IMR-90 (cell line): ENCODE data around the gene ANKRD34B. TPM values are rescaled to one million over a fixed set of nuclear protein-coding genes. Genes with fewer than 3 reads are reported as not detected.

Experiments
- ATAC-seq: fragments of 200-7000 bp; cut with Tn5 transposase; 2 replicates; pipeline ENCODE4 v1.9.1; 2020; ENCODE audit warnings: low read depth, mild to moderate bottlenecking, moderate library complexity
- BruUV-seq: library from RNA; stranded (reverse); fragments of 400-500 nt; replicated peaks from 2 replicates; lab custom pipeline; 2021; lab: Mats Ljungman, UMichigan
- CTCF ChIA-PET: fragments of 300-600 bp; formaldehyde crosslinking; extraction: SDS; loops from one replicate; lab custom pipeline; 2021; ENCODE audit warnings: antibody characterized with exemption; lab: Yijun Ruan, JAX
- POLR2A ChIA-PET: fragments of 300-600 bp; sonication (Branson Sonifier 250); formaldehyde crosslinking; loops from one replicate; lab custom pipeline; 2022; ENCODE audit warnings: antibody characterized with exemption; ENCODE audit not compliant: unreplicated experiment; lab: Charles Lee
- DNase-seq: peaks from one replicate; pipeline ENCODE4 v3.0.0; 2013
- H2AFZ ChIP-seq: replicated peaks from 2 replicates; pipeline ENCODE3; 2013; ENCODE audit warnings: low read length, mild to moderate bottlenecking; ENCODE audit not compliant: poor library complexity
- H2AK5ac ChIP-seq: 2 replicates; pipeline ENCODE4 v1.6.1; 2013; ENCODE audit warnings: low read depth, low read length, inconsistent platforms
- H2AK9ac ChIP-seq: replicated peaks from 2 replicates; pipeline ENCODE3; 2013; ENCODE audit warnings: mild to moderate bottlenecking, low read depth, low read length, moderate library complexity; ENCODE audit not compliant: poor library complexity
- H2BK120ac ChIP-seq: 2 replicates; pipeline ENCODE4 v1.6.1; 2013; ENCODE audit warnings: low read depth, low read length, inconsistent platforms
- H2BK15ac ChIP-seq: 3 replicates; pipeline ENCODE4 v1.6.1; 2013; ENCODE audit warnings: low read depth, low read length, inconsistent platforms
- H2BK20ac ChIP-seq: 2 replicates; pipeline ENCODE4 v1.6.1; 2013; ENCODE audit warnings: low read depth, mild to moderate bottlenecking, inconsistent platforms, low read length, moderate library complexity
- H2BK5ac ChIP-seq: 2 replicates; pipeline ENCODE4 v1.6.1; 2013; ENCODE audit warnings: mild to moderate bottlenecking, low read depth, low read length, inconsistent platforms; ENCODE audit not compliant: poor library complexity, severe bottlenecking
- H3K14ac ChIP-seq: replicated peaks from 2 replicates; pipeline ENCODE4 v1.6.1; 2013; ENCODE audit warnings: low read depth, low read length, inconsistent platforms
- H3K18ac ChIP-seq: 2 replicates; pipeline ENCODE4 v1.6.1; 2013; ENCODE audit warnings: low read depth, low read length, control low read depth
- H3K23ac ChIP-seq: 2 replicates; pipeline ENCODE4 v1.6.1; 2013; ENCODE audit warnings: low read depth, low read length, inconsistent platforms
- H3K27ac ChIP-seq: 2 replicates; pipeline ENCODE4 v1.5.1; 2013; ENCODE audit warnings: mild to moderate bottlenecking, control low read depth, low read length; ENCODE audit not compliant: insufficient read depth
- H3K27me3 ChIP-seq: 2 replicates; pipeline ENCODE4 v1.6.1; 2013; ENCODE audit warnings: low read length; ENCODE audit not compliant: control insufficient read depth, insufficient read depth
- H3K36me3 ChIP-seq: 2 replicates; pipeline ENCODE4 v1.6.1; 2013; ENCODE audit warnings: low read length, mixed read lengths; ENCODE audit not compliant: control insufficient read depth, insufficient read depth
- H3K4ac ChIP-seq: 2 replicates; pipeline ENCODE4 v1.6.1; 2013; ENCODE audit warnings: low read depth, low read length, inconsistent platforms
- H3K4me1 ChIP-seq: 2 replicates; pipeline ENCODE4 v1.6.1; 2013; ENCODE audit warnings: low read length, mixed read lengths; ENCODE audit not compliant: control insufficient read depth, insufficient read depth
- H3K4me2 ChIP-seq: 2 replicates; pipeline ENCODE4 v1.6.1; 2013; ENCODE audit warnings: low read depth, mild to moderate bottlenecking, control low read depth, low read length, moderate library complexity
- H3K4me3 ChIP-seq: 2 replicates; pipeline ENCODE4 v1.5.1; 2013; ENCODE audit warnings: low read depth, mild to moderate bottlenecking, control low read depth, low read length, moderate library complexity; ENCODE audit not compliant: insufficient read depth
- H3K56ac ChIP-seq: 2 replicates; pipeline ENCODE4 v1.6.1; 2013; ENCODE audit warnings: low read length, inconsistent platforms; ENCODE audit not compliant: insufficient read depth; ENCODE audit errors: extremely low read depth
- H3K79me1 ChIP-seq, 2 experiments: 2 replicates each; pipeline ENCODE4 v1.6.1; 2013; ENCODE audit warnings: low read length in 2 of 2, inconsistent platforms in 1 of 2, low read depth in 1 of 2
- H3K9ac ChIP-seq: 2 replicates; pipeline ENCODE4 v1.6.1; 2013; ENCODE audit warnings: low read depth, low read length, control low read depth
- H3K9me1 ChIP-seq: 2 replicates; pipeline ENCODE4 v1.6.1; 2013; ENCODE audit warnings: low read length, inconsistent platforms; ENCODE audit not compliant: insufficient read depth
- H3K9me3 ChIP-seq: 2 replicates; pipeline ENCODE4 v1.6.1; 2013; ENCODE audit warnings: low read length; ENCODE audit not compliant: control insufficient read depth, insufficient read depth
- H4K20me1 ChIP-seq: 2 replicates; pipeline ENCODE4 v1.6.1; 2013; ENCODE audit warnings: low read length, inconsistent platforms; ENCODE audit not compliant: insufficient read depth
- H4K5ac ChIP-seq: 2 replicates; pipeline ENCODE4 v1.6.1; 2013; ENCODE audit warnings: mild to moderate bottlenecking, low read depth, low read length, control low read depth
- H4K8ac ChIP-seq, 2 experiments: 2 replicates each; pipeline ENCODE4 v1.6.1; 2013; ENCODE audit warnings: low read depth in 2 of 2, low read length in 2 of 2, control low read depth in 1 of 2, inconsistent platforms in 1 of 2
- H4K91ac ChIP-seq: 2 replicates; pipeline ENCODE4 v1.6.1; 2013; ENCODE audit warnings: low read depth, low read length, inconsistent platforms; ENCODE audit not compliant: insufficient read depth
- BHLHE40 ChIP-seq: fragments of 150-350 bp; IDR thresholded peaks from 2 replicates; pipeline ENCODE4 v1.6.1; 2016; ENCODE audit warnings: mild to moderate bottlenecking, low read depth, low read length
- ELK1 ChIP-seq: fragments of 150-350 bp; IDR thresholded peaks from 2 replicates; pipeline ENCODE4 v1.6.1; 2016; ENCODE audit warnings: low read depth, mild to moderate bottlenecking, low read length, moderate library complexity, borderline replicate concordance
- FOS ChIP-seq: fragments of 150-350 bp; IDR thresholded peaks from 2 replicates; pipeline ENCODE4 v1.6.1; 2016; ENCODE audit warnings: low read depth, low read length
- NFE2L2 ChIP-seq: fragments of 150-350 bp; IDR thresholded peaks from 2 replicates; pipeline ENCODE4 v1.6.1; 2016; ENCODE audit warnings: low read depth, mild to moderate bottlenecking, low read length
- POLR2A ChIP-seq: IDR thresholded peaks from 2 replicates; pipeline ENCODE4 v1.6.1; 2012; ENCODE audit warnings: mild to moderate bottlenecking, low read depth, low read length
- RCOR1 ChIP-seq: IDR thresholded peaks from 2 replicates; pipeline ENCODE4 v1.6.1; 2012; ENCODE audit warnings: mild to moderate bottlenecking, low read length, improper control_type of control experiment; ENCODE audit not compliant: insufficient replicate concordance
- RFX5 ChIP-seq: IDR thresholded peaks from 2 replicates; pipeline ENCODE4 v1.8.0; 2012; ENCODE audit warnings: low read depth, mild to moderate bottlenecking, low read length, moderate library complexity
- dilution Hi-C: fragments of 300-500 bp; cut with HindIII; formaldehyde crosslinking; loops from one replicate; pipeline ENCODE4 v1.14.3; 2018; ENCODE audit warnings: low sequenced_read_pairs; ENCODE audit not compliant: unreplicated experiment
- in situ Hi-C: fragments of 300-500 bp; cut with MboI; formaldehyde crosslinking; loops from 3 replicates; pipeline ENCODE4 v1.14.3; 2019; ENCODE audit warnings: low sequenced_read_pairs, inconsistent platforms, mixed read lengths
- intact Hi-C: fragments of 100-400 bp; cut with micrococcal nuclease; formaldehyde crosslinking; loops from 2 replicates; pipeline ENCODE4 v1.10.0; 2022
- polyA plus RNA-seq, 3 experiments: library from polyadenylated mRNA; depleted of rRNA; stranded (reverse); fragments of >200 nt; gene quantifications; 2 replicates each; pipeline ENCODE4 v1.2.3, GENCODE V29; 2012; ENCODE audit warnings: low replicate concordance in 1 of 3
- total RNA-seq: library from RNA; depleted of rRNA; stranded (reverse); fragments of >200 nt; gene quantifications from 2 replicates; pipeline ENCODE4 v1.2.3, GENCODE V29; 2012

The ANKRD34B gene
- total and polyA plus RNA-seq, 2 of the 4 experiments (the other 2 are of a cell fraction), result not detected

GRCh38 chr5:80607832-80608231 is 37.8 kb upstream of the ANKRD34B start:
- TF ChIP-seq BHLHE40, result no peak
- no peak for TF ChIP-seq RCOR1
- TF ChIP-seq NFE2L2, result no peak
- no peak for TF ChIP-seq FOS
- no peak for TF ChIP-seq RFX5
- no peak for TF ChIP-seq POLR2A
- no peak for TF ChIP-seq ELK1
- Histone ChIP-seq H2AK9ac (no peak overlapping the region), H2AK5ac (no peak overlapping the region), H3K14ac (no peak overlapping the region), H3K18ac (no peak overlapping the region), H4K20me1 (no peaks in the 10 kb centered on the region), H2BK120ac (no peak overlapping the region), H3K27me3 (no peaks in the 10 kb centered on the region), H4K5ac (no peak overlapping the region), H3K9me1 (no peaks in the 10 kb centered on the region), H3K4me3 (no peak overlapping the region), H2BK5ac (no peak overlapping the region), H3K4me1 (no peaks in the 10 kb centered on the region), H2BK20ac (no peak overlapping the region), H4K8ac (no peak overlapping the region), H3K56ac (no peak overlapping the region), H2BK15ac (no peak overlapping the region), H3K36me3 (no peaks in the 10 kb centered on the region), H3K23ac (no peak overlapping the region), H3K9me3 (no peaks in the 10 kb centered on the region), H3K79me1 (no peaks in the 10 kb centered on the region), H4K91ac (no peak overlapping the region), H3K4ac (no peak overlapping the region), H3K9ac (no peak overlapping the region), H3K27ac (no peak overlapping the region), H3K4me2 (no peak overlapping the region), H2AFZ (no peak overlapping the region)
- BruUV-seq, result no TSS peak
- ATAC-seq (no peak), DNase-seq (no peak)
- dilution Hi-C loops (no loop called here), intact Hi-C loops (no loop called here), in situ Hi-C loops (no loop called here)
- ChIA-PET CTCF (no interaction called here), POLR2A (no interaction called here)
